HG02763 (cell line): ENCODE results near the gene OR4E1.
"Not testable (repeated sequence)": the region's sequence is repeated elsewhere in the genome, so short reads cannot be mapped to it uniquely, and the experiment has no call there.

Experiments
- ATAC-seq: cut with Tn5 transposase; IDR thresholded peaks from one replicate; pipeline ENCODE4 v1.9.1; 2021; ENCODE audit warnings: mild to moderate bottlenecking, moderate library complexity; ENCODE audit not compliant: unreplicated experiment

Gene OR4E1

DNA sequence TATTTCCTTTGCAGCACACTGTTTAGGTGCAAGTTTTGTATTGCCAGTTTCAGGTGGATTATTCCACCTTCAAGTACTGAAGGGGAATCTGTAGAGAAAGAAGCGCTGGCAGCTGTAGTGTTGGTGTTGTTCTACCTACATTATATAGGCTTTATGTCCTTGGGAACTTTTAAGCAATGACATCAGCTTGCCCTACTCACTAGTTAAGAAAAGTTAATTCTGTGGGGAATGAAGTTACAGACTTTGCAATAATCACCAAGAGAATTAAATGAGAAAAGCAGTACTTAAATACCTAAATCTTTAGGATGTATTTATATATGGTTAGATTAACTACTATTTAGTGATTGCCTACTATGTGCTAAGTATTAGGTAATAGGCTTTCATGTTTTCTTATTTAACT, at the start of gene OR4E1:
TSS of gene OR4E1 (minus strand) at position 101 of the 400 bp plus-strand sequence. CDS start 2,883 bp downstream, outside the sequence.
- ATAC-seq = no peak

DNA sequence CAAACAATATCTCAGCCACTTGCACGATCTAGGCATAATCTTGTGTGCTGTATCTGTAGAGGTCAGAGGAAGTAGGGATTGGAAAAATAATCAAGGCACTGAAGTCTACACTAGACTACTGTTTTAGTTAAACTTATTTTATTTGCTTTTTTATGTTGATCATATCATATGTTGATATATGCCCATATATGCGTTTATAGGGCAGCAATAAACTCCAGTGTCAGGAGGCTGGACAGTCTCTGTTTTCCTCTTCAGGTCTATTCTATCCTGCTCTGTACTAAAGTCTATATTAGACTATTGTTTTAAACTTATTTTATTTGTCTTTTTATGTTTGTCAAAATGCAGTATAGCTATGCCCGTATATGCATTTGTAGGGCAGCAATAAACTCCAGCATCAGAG, 47.9 kb upstream of the OR4E1 start:
- no peak for ATAC-seq

DNA sequence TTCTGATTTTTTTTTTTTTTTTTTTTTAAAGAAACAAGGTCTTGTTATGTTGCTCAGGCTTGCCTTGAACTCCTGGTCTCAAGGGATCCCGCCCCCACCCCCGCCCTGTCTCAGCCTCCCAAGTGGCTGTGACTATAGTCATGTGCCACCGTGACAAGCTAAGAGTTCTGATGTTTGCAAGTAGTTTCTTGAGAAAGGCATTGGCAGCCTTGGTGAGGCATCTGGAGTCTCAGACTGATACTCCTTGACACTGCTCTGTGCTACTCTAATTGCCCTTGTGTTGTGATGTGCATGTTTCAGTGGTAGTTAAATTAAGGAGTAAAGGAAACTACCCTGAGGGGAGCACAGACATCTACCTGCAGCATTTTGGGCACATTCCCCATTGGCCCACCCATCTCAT, 46.2 kb upstream of the OR4E1 start:
- no peak for ATAC-seq

DNA sequence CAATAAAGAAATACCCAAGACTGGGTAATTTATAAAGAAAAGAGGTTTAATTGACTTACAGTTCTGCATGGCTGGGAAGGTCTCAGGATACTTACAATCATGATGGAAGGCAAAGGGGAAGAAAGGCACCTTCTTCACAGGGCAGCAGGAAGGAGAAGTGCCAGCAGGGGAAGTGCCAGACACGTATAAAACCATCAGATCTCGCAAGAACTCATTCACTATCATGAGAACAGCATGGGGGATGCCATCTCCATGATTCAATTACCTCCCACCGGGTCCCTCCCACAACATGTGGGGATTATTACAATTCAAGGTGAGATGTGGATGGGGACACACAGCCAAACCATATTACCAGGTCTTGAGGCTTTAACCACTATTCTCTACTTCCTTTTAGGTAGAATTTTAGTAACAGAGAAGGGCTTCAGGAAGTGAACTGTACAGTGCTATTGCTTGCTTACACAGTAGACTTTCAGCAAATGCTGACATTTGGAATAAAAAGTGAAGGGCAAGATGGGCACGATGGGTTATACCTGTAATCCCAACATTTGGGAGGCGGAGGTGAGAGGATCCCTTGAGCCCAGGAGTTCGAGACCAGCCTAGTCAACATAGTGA, 40.8 kb upstream of the OR4E1 start:
- ATAC-seq = no peak

GRCh38 chr14:21712036-21712435, 38.4 kb upstream of the OR4E1 start:
- ATAC-seq = no peak

- ATAC-seq = no peak
These were observed 37.8 kb upstream of the OR4E1 start for GRCh38 chr14:21711360-21711961.

- ATAC-seq = no peak
These were observed 30.7 kb upstream of the OR4E1 start for GRCh38 chr14:21704338-21704737.

DNA sequence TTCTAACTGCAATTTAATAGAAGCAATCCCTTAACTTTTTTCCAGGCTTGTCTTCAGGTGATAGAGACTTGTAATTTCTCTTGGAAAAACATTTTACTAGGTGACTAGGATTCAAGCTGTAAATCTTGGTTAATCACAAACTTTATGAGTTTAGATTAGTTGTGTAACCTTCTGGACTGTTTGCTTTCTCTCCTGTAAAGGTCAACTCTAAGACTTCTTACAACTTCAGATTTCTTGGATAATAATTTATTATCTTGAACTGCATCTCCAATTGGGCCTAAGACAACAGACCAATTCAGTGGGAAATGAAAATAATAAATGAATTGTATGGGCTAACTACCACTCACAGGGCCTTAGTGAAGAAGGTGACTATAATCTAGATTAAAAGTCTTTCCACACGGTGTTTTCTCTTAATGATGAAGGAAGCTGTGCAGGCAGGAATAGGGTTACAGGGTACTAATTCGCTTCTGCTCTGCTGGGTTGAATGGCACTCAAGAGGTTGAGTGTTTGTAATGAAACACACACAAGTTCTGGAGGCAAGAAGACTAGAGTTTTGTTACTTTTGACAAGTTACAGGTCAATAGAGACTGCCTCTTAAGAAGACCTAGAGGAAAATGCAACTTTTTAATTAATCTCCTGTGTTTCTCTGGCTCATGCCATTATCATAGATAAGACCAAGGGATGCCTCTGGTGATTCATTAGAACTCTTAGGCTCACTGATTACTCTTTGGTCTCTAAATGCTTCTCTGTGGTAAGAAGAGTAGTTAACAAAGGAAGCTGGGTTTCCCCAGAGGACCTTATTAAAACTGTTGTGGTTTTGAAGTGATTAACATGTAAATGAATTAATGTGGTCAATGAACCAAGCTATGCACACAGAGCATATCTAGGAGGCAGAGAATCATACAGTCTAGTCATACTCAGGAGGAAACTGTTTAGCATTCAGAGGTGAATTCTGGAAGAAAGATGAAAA, 30.0 kb upstream of the OR4E1 start:
- no peak for ATAC-seq

DNA sequence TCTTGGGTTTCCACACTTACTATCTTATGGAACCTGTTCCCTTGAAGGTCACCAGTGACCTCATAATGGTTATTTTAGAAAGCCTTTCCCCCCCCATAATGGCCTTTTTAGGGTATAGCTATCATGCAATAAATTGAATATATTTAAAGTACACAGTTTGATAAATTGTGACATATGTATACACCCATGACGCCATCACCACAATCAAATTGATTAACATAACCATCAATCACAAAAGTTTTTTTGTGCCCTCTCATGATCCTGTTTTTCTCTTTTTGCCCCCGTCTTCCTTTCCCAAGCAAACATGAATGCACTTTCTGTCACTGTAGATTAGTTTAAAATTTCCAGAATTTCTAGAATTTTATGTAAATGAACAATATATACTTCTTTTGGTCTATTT, 28.7 kb upstream of the OR4E1 start:
- ATAC-seq = no peak

- ATAC-seq = no peak
These were observed 25.9 kb upstream of the OR4E1 start for GRCh38 chr14:21699551-21699950.

DNA sequence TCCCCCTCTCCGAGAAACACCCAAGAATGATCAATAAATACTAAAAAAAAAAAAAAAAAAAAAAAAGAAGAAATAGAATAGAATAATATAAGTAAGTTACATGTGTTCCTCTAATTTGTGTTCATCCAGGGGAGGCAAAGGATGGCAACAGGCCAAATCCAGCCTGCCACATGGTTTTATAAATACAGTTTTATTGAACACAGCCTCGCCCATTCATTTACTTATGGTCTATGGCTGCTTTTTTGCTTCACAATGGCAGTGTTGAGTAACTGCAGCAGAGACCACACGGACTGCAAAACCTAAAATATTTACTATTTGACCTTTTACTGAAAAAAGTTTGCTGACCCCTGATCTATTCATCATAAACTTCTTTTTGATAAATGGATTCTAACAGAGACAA, 24.9 kb upstream of the OR4E1 start:
- not testable (repeated sequence) for ATAC-seq

DNA sequence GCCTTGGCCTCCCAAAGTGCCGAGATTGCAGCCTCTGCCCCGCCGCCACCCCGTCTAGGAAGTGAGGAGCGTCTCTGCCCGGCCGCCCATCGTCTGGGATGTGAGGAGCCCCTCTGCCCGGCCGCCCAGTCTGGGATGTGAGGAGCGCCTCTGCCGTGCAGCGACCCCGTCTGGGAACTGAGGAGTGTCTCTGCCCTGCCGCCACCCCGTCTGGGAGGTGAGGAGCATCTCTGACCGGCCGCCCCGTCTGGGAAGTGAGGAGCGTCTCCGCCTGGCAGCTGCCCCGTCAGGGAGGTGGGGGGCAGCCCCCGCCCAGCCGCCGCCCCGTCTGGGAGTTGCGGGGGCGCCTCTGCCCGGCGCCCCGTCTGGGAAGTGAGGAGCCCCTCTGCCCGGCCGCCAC, 24.0 kb upstream of the OR4E1 start:
- not testable (repeated sequence) for ATAC-seq

GRCh38 chr14:21694425-21694824, 20.8 kb upstream of the OR4E1 start:
- no peak for ATAC-seq

DNA sequence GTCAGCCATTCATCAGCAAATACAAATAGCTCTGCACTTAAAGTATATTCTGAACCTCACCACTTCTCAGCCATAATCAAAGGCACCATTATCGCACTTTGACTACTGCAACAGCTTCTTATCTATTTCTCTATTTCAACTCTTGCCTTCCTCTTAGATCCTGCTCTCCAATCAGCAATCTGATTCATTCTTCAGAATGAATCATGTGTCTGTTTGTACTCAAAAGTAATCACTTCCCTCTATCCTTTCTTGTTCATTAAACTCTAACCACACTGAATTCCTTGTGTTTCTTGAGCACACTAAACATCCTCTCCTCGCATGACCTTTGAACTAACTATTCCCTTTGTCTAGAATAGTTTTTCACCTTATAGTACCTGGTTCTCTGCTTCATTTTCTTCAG, 12.8 kb upstream of the OR4E1 start:
- no peak for ATAC-seq

- ATAC-seq = no peak
These were observed 6.5 kb upstream of the OR4E1 start for GRCh38 chr14:21680072-21680471.

GRCh38 chr14:21675566-21675965, 1.9 kb upstream of the OR4E1 start:
- no peak for ATAC-seq

DNA sequence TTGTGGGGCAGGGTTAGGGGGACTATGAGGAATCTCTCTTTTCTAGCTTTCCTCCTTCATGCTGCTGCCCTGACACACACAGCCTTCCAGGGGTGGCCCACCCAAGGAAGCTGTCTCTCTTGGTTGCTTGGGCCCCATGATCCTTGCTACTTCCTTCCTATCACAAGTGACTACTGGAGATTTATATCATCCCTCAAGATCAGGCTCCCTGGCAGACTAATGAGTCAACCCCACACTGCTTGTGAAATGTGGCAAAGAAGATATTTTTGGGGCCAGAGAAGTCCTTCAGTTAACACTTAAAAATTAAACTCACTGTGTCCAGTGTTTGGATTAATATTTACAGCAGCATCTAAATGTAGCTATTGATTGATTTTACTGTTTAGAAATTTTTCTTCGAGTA, 1.5 kb downstream of the OR4E1 start:
- no peak for ATAC-seq

GRCh38 chr14:21671371-21671770, 2.2 kb downstream of the OR4E1 start:
- no peak for ATAC-seq

GRCh38 chr14:21669284-21669683, 4.3 kb downstream of the OR4E1 start:
- no peak for ATAC-seq

- ATAC-seq = no peak
These were observed 5.2 kb downstream of the OR4E1 start for GRCh38 chr14:21668377-21668776.

DNA sequence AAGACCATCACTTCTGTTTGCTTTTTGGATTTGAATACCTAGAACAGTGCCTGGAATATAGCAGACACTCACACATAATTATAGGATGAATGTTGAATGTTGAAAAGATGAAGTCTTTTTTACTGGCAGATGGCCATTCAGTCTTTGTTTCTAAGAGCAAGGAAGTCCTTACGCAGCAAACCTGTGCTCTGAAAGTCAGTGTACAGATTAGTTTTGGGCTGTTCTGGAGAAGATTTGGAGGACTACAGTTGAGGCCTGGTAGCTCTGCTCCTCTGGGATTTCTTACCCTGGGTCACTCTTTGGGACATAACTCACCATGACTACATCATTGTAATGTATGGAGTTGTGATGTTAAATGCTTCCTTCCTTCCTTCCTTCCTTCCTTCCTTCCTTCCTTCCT, 16.6 kb downstream of the OR4E1 start:
- ATAC-seq = no peak

GRCh38 chr14:21654215-21654614, 19.4 kb downstream of the OR4E1 start:
- no peak for ATAC-seq
